HepG2 (cell line): Measurements from ENCODE around the gene DNAJC5. TPM values are rescaled to one million over a fixed set of nuclear protein-coding genes. Genes with fewer than 3 reads are reported as not detected.
A peak's percentile ranks its signal among the peaks of the same experiment; 100 is the strongest.

ENCODE experiments used
- BCL6 ChIP-seq: IDR thresholded peaks from 2 replicates; pipeline ENCODE4 v1.6.1; 2016; ENCODE audit warnings: missing genetic modification reagents, missing compliant biosample characterization
- FOXJ3 ChIP-seq: sonication (generic); formaldehyde crosslinking; IDR thresholded peaks from 2 replicates; pipeline ENCODE4 v1.4.0; 2020; ENCODE audit warnings: missing genetic modification reagents, mild to moderate bottlenecking, borderline replicate concordance
- GATAD1 ChIP-seq: IDR thresholded peaks from 2 replicates; pipeline ENCODE4 v1.6.1; 2016; ENCODE audit warnings: missing genetic modification reagents, missing compliant biosample characterization
- KAT2B ChIP-seq: fragments of 150-350 bp; IDR thresholded peaks from 2 replicates; pipeline ENCODE4 v1.6.1; 2014; ENCODE audit warnings: low read depth, low read length, borderline replicate concordance
- KMT2B ChIP-seq: IDR thresholded peaks from 2 replicates; pipeline ENCODE4 v1.6.1; 2016; ENCODE audit warnings: missing genetic modification reagents, missing compliant biosample characterization
- NFE2L1 ChIP-seq: sonication (generic); formaldehyde crosslinking; IDR thresholded peaks from 2 replicates; pipeline ENCODE4 v1.4.0; 2020; ENCODE audit warnings: missing genetic modification reagents, mild to moderate bottlenecking, borderline replicate concordance
- RFXAP ChIP-seq: sonication (generic); formaldehyde crosslinking; IDR thresholded peaks from 2 replicates; pipeline ENCODE4 v1.4.0; 2020; ENCODE audit warnings: missing genetic modification reagents, borderline replicate concordance
- SNAPC2 ChIP-seq: sonication (generic); formaldehyde crosslinking; IDR thresholded peaks from 2 replicates; pipeline ENCODE4 v1.8.1; 2022; ENCODE audit warnings: mild to moderate bottlenecking, missing genetic modification reagents
- ZFP1 ChIP-seq: IDR thresholded peaks from 2 replicates; pipeline ENCODE4 v1.6.1; 2016
- ZFP90 ChIP-seq: sonication (generic); formaldehyde crosslinking; IDR thresholded peaks from 2 replicates; pipeline ENCODE4 v1.8.0; 2022; ENCODE audit warnings: missing genetic modification reagents, mild to moderate bottlenecking, inconsistent platforms, borderline replicate concordance
- ZFP91 ChIP-seq: sonication (generic); formaldehyde crosslinking; IDR thresholded peaks from 2 replicates; pipeline ENCODE4 v1.9.0; 2022; ENCODE audit warnings: missing genetic modification reagents, mild to moderate bottlenecking, borderline replicate concordance
- ZMYM3 ChIP-seq: sonication (generic); formaldehyde crosslinking; IDR thresholded peaks from 2 replicates; pipeline ENCODE4 v1.5.1; 2020; ENCODE audit warnings: mild to moderate bottlenecking, missing genetic modification reagents
- ZNF12 ChIP-seq: sonication (generic); formaldehyde crosslinking; IDR thresholded peaks from 2 replicates; pipeline ENCODE4 v1.5.0; 2020; ENCODE audit warnings: missing genetic modification reagents
- ZNF276 ChIP-seq: sonication (generic); formaldehyde crosslinking; IDR thresholded peaks from 2 replicates; pipeline ENCODE4 v1.4.0; 2020; ENCODE audit warnings: mild to moderate bottlenecking, low read depth, missing genetic modification reagents
- ZNF552 ChIP-seq: sonication (generic); formaldehyde crosslinking; IDR thresholded peaks from 2 replicates; pipeline ENCODE4 v1.9.0; 2022; ENCODE audit warnings: missing genetic modification reagents, mild to moderate bottlenecking, borderline replicate concordance
- polyA plus RNA-seq, 8 experiments: library from polyadenylated mRNA; depleted of rRNA in 3 of 8; stranded (reverse) in 7 of 8; unstranded in 1 of 8; fragments of >200 nt; fragmentation: Illumina TruSeq in 4 of 8; extraction: Trizol in 4 of 8; gene quantifications; 2 replicates each; pipeline versions ENCODE4 v1.2.1 to v1.2.3, GENCODE V29; 2011 to 2016; ENCODE audit warnings: low read depth in 4 of 8, missing spikeins in 1 of 8, mixed read lengths in 1 of 8; ENCODE audit not compliant: insufficient read depth in 1 of 8
- total RNA-seq, 5 experiments: library from RNA; depleted of rRNA; stranded (reverse); fragments of >200 nt; fragmentation: Illumina TruSeq; extraction: Trizol; gene quantifications; 2 replicates each; pipeline ENCODE4 v1.2.3, GENCODE V29; 2016; ENCODE audit warnings: low read depth in 1 of 5
- TF ChIP-seq, protein P1 (sequence below): sonication (generic); formaldehyde crosslinking; IDR thresholded peaks from 2 replicates; pipeline ENCODE4 v1.5.0; 2020; ENCODE audit warnings: missing genetic modification reagents
- TF ChIP-seq, protein P2 (sequence below): sonication (generic); formaldehyde crosslinking; IDR thresholded peaks from 2 replicates; pipeline ENCODE4 v1.4.0; 2020; ENCODE audit warnings: missing genetic modification reagents, borderline replicate concordance

Gene DNAJC5
- total and polyA plus RNA-seq, 2 of the 13 experiments (the other 11 are each of a cell fraction or from before 2014, with no cell fraction given), result 42.8 to 64.5 TPM

DNA sequence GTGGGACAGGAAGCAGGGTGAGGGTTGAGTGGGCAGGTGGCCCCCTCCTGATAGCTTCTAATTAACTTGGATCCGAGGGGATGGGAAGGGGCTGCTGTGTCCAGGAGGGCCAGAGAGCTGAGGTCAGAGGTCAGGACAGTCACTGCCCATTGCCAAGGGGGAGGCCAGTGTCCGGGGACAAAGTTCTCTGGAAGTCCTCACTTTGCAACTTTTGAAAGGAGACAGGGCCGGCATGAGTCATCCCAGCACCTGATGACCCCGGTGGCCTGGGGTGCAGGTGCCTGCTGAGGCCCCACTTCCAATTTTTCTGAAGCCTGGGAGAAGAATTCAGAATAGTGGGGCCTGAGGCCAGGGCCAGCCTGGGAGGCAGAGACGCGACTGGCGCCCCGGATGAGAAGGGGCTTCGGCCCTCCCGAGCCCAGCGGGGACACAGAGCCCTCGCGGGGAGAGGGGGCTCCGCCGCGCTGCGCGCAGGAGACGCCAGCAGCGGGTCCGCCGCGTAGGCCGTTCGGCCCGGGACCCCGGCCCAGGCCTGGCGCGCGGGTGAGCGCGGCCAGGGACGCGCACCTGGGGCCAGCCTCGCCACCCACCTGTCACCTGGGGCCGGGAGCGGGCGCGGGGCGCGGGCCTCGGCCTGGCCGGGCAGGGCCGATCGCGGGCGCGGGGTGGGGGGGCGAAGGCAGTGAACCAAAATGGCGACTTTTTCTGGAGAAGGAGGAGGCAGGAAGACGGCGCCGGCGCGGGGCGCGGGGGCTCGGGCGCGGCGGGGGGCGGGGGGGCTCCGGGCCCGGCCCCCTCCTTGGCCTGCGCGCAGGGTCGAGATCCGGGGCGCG, 74.2 kb downstream of the DNAJC5 start (continued):
- TF ChIP-seq KAT2B, result no peak
- TF ChIP-seq, protein P1, sequence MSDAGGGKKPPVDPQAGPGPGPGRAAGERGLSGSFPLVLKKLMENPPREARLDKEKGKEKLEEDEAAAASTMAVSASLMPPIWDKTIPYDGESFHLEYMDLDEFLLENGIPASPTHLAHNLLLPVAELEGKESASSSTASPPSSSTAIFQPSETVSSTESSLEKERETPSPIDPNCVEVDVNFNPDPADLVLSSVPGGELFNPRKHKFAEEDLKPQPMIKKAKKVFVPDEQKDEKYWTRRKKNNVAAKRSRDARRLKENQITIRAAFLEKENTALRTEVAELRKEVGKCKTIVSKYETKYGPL (CRISPR knock-in tag), result no peak
- 0 out of 2 replicates have a peak, but pooled peaks have one; percentile 16 for TF ChIP-seq ZNF552
- 0 out of 2 replicates have a peak, but pooled peaks have one; percentile 42 for TF ChIP-seq FOXJ3 (CRISPR knock-in tag)
- TF ChIP-seq ZFP1, result no peak
- TF ChIP-seq GATAD1 (CRISPR knock-in tag), result peak; percentile 47; the same call in 1 of the 2 replicates
- TF ChIP-seq ZNF276 (CRISPR knock-in tag), result peak; percentile 77
- TF ChIP-seq ZFP90 (CRISPR knock-in tag), result 0 out of 2 replicates have a peak, but pooled peaks have one; percentile 33
- TF ChIP-seq, protein P2, sequence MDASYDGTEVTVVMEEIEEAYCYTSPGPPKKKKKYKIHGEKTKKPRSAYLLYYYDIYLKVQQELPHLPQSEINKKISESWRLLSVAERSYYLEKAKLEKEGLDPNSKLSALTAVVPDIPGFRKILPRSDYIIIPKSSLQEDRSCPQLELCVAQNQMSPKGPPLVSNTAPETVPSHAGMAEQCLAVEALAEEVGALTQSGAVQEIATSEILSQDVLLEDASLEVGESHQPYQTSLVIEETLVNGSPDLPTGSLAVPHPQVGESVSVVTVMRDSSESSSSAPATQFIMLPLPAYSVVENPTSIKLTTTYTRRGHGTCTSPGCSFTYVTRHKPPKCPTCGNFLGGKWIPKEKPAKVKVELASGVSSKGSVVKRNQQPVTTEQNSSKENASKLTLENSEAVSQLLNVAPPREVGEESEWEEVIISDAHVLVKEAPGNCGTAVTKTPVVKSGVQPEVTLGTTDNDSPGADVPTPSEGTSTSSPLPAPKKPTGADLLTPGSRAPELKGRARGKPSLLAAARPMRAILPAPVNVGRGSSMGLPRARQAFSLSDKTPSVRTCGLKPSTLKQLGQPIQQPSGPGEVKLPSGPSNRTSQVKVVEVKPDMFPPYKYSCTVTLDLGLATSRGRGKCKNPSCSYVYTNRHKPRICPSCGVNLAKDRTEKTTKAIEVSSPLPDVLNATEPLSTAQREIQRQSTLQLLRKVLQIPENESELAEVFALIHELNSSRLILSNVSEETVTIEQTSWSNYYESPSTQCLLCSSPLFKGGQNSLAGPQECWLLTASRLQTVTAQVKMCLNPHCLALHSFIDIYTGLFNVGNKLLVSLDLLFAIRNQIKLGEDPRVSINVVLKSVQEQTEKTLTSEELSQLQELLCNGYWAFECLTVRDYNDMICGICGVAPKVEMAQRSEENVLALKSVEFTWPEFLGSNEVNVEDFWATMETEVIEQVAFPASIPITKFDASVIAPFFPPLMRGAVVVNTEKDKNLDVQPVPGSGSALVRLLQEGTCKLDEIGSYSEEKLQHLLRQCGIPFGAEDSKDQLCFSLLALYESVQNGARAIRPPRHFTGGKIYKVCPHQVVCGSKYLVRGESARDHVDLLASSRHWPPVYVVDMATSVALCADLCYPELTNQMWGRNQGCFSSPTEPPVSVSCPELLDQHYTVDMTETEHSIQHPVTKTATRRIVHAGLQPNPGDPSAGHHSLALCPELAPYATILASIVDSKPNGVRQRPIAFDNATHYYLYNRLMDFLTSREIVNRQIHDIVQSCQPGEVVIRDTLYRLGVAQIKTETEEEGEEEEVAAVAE, result 0 out of 2 replicates have a peak, but pooled peaks have one; percentile 32
- peak; percentile 66; the same call in 1 of the 2 replicates for TF ChIP-seq ZNF12 (CRISPR knock-in tag)
- peak; percentile 47; the same call in 1 of the 2 replicates for TF ChIP-seq KMT2B (CRISPR knock-in tag)
- peak; percentile 67; the same call in 1 of the 2 replicates for TF ChIP-seq SNAPC2 (CRISPR knock-in tag)
- peak; percentile 68 for TF ChIP-seq ZMYM3
- TF ChIP-seq ZFP91 (CRISPR knock-in tag), result peak; percentile 78
- peak; percentile 63; the same call in 1 of the 2 replicates for TF ChIP-seq RFXAP (CRISPR knock-in tag)
- TF ChIP-seq NFE2L1 (CRISPR knock-in tag), result 0 out of 2 replicates have a peak, but pooled peaks have one; percentile 84
- TF ChIP-seq BCL6 (CRISPR knock-in tag), result peak; percentile 43; the same call in 1 of the 2 replicates
